SKM-1 (cell line): ENCODE data around the gene ARRDC5.
A peak's percentile ranks its signal among the peaks of the same experiment; 100 is the strongest.
"Not testable (repeated sequence)": the region's sequence is repeated elsewhere in the genome, so short reads cannot be mapped to it uniquely, and the experiment has no call there.

Source experiments
- DNase-seq: peaks from one replicate; lab custom pipeline; 2025; ENCODE audit not compliant: unreplicated experiment; lab: John Stamatoyannopoulos, UW

ARRDC5 gene

DNA sequence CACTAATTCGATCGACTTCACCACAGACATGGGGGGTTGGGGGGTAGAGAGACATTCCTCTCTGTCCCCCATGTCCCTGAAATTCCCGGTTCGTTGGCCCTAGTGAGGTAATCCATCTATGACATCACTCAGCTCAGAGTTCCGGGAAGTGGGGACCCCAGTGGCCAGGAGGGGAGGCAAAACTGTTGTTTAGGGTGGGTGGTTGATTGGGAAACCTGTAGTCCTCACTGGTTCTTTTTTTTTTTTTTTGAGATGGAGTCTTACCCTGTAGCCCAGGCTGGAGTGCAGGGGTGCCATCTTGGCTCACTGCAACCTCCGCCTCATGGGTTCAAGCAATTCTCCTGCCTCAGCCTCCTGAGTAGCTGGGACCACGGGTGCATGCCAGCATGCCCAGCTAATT lies at the start of gene ARRDC5:
Gene ARRDC5 (minus strand): TSS at position 101 of the 400 bp plus-strand sequence. CDS start 71 bp downstream, at position 30.
- no peak for DNase-seq

DNA sequence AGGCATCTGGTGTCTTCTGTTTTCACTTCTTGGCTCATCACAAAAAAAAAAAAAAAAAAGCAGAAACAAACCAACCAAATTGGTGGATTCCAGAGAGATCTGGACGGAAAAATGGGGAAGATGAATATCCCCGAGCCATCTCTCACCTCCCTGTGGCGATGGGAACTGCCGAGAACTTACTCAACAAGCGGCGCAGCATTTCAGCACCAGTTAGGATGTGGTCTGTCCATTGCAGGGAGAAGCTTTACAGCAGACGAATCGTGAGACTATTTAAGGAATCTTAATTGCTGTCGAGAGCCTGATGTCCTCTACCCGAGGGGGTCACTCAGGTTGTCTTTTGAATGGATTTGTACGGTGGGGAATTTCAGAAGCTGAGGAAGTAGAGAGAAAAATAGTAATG lies 49.0 kb upstream of the ARRDC5 start:
- no peak for DNase-seq

DNA sequence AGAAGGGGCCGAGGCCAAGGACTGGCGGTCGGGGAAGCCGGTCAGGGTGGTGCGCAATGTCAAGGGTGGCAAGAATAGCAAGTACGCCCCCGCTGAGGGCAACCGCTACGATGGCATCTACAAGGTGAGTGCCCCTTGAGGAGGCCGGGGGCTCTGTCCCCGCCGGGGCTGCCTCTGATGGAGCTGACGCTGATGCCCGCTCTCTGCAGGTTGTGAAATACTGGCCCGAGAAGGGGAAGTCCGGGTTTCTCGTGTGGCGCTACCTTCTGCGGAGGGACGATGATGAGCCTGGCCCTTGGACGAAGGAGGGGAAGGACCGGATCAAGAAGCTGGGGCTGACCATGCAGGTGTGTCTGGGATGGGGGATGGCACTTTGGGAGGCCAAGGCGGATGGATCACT lies 48.0 kb upstream of the ARRDC5 start:
- not testable (repeated sequence) for DNase-seq

DNA sequence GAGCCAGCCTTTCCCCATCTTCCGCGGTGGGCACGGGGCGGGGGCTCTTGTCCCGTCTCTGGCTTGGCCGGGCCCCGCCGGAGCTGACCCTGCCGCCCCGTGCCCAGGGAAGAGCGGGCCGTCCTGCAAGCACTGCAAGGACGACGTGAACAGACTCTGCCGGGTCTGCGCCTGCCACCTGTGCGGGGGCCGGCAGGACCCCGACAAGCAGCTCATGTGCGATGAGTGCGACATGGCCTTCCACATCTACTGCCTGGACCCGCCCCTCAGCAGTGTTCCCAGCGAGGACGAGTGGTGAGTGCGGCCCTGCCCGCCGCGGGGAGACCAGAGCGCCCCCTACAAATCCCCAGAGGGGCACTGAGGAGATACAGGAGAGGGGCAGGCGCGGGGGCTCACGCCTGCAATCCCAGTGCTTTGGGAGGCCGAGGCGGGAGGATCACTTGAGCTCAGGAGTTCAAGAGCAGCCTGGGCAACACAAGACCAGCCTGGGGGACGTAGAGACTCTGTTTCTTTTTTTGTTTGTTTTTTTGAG lies 39.0 kb upstream of the ARRDC5 start:
- not testable (repeated sequence) for DNase-seq

DNA sequence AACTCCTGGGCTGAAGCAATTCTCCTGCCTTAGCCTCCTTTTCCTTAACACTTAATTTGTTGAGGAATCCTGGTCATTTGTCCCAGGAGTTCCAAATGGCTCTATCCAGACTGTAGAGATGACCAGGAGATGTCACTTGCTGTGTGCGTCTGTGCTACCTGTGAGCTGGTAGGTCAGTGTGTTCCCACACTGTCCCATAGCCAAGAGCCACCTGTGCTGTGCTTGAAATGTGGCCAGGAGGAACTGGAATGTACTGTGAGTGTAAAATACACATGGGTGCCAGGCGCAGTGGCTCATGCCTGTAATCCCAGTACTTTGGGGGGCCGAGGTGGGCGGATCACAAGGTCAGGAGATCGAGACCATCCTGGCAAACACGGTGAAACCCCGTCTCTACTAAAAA lies 36.8 kb upstream of the ARRDC5 start:
- no peak for DNase-seq

DNA sequence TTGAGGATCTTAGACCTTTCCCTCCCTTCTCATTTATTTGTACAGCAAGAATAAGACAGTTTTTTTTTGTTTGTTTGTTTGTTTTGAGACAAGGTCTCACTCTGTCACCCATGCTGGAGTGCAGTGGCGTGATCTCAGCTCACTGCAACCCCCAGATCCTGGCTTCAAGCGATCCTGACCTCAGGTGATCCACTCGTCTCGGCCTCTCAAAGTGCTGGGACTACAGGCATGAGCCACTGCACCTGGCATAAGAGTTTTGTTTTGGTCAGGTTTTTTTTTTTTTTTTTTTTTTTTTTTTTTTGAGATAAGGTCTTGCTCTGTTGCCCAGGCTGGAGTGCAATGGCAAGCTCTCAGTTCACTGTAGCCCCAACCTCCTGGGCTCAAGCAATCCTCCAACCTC lies 35.8 kb upstream of the ARRDC5 start:
- not testable (repeated sequence) for DNase-seq

DNA sequence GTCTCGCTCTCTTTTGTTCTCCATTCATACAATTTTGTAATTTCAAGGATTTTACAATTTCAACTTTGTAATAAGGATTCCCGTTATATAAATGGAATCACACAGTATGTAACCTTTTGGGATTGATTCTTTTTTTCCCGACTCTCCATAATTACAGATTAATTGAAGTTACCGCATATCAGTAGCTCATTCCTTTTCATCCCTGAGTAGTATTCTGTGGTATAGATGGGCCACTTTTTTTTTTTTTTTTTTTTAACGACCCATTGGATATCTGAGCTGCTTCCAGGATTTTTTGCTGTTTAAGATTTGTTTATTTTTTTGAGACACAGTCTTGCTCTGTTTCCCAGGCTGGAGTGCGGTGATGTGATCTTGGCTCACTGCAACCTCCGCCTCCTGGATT lies 34.4 kb upstream of the ARRDC5 start:
- DNase-seq, result no peak

DNA sequence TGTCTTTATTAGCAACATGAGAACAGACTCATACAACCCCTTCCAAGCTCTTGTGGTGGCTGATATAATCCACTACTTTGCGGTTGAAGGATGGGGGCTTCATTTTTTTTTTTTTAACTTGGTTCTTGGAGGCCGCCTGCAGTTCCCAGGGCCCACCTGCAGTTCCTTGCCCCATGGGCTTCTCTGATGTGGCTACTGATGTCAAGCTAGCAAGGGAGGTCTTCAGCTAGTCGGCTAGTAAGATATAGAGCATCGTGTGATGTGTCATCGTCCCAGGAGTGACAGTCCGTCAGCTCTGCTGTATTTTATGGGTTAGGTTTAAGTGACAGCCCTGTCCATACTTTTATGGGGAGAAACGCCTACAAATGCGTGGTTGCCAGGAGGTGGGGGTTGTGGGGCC lies 32.7 kb upstream of the ARRDC5 start:
- DNase-seq, result no peak

DNA sequence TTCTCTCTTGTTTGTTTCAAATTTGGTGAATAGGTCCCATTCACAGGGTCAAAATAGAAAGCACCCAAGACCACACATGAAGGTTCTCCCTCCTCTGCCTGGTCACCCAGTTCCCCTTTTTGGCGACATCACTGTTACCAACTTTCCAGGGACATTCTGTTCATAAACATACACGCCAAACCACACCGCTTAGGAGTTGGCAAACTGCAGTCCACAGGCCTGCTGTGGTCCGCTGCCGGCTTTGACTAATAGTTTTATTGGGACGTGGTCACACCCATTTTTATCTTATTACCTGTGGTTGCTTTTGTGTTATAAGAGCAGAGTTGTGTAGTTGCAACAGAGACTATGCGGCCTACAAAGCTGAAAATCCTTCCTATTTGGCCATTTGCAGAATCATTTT lies 30.8 kb upstream of the ARRDC5 start:
- DNase-seq, result no peak

DNA sequence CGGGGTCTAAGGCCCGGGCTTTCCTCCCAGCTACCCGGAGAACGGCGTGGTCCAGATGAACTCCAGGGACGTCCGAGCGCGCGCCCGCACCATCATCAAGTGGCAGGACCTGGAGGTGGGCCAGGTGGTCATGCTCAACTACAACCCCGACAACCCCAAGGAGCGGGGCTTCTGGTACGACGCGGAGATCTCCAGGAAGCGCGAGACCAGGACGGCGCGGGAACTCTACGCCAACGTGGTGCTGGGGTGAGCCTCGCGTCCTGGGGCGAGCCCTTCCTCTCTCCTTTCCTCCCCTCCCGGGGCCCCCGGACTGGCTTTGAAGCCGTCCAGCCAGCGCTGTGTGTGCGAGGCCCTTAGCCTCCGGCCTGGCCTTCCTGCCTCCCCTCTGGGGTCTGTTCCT lies 30.0 kb upstream of the ARRDC5 start:
- DNase-seq, result no peak

DNA sequence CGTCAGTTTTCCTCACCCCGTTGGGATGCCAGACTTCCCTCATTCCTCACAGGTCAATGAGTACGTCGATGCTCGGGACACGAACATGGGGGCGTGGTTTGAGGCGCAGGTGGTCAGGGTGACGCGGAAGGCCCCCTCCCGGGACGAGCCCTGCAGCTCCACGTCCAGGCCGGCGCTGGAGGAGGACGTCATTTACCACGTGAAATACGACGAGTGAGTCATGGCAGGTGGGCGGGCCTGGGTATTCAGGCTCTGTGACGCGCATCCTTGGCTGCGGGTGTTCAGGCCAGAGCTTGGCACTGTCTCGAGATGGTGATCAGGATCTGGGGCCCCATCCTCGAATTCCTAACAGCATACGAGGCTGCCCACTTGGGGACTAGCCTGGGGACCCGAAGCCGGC lies 28.0 kb upstream of the ARRDC5 start:
- no peak for DNase-seq

DNA sequence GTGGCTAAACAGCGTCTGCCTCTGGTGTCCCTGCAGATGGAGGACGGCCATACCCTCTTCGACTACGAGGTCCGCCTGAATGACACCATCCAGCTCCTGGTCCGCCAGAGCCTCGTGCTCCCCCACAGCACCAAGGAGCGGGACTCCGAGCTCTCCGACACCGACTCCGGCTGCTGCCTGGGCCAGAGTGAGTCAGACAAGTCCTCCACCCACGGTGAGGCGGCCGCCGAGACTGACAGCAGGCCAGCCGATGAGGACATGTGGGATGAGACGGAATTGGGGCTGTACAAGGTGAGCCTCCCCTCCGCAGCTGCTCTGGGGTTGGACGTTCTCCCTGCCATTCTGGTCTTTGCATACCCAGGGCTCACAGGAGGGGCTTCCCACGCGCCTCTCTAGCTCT lies 26.5 kb upstream of the ARRDC5 start:
- no peak for DNase-seq

DNA sequence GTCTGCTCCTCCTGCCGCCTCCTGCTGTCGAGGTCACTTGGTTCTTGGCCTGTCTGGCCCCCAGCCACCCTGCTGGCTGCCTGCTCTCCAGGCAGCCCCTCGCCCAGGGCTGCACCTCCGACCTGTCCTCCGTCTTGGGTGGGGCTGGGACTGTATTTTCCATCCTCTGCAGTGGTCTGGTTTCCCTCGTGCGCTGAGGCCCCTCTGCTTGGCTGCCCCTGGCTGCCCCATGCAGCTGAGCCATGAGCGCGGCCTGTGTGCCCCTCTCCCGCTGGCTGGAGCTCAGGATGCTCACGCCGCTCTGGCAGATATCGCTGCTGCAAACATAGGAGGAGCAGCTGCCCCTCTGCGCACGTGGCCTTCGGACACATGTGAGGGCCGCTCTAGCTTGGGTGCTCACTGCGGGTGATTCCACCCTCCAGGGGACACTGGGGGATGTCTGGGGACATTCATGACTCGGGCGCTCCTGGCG lies 20.6 kb upstream of the ARRDC5 start:
- DNase-seq, result no peak

DNA sequence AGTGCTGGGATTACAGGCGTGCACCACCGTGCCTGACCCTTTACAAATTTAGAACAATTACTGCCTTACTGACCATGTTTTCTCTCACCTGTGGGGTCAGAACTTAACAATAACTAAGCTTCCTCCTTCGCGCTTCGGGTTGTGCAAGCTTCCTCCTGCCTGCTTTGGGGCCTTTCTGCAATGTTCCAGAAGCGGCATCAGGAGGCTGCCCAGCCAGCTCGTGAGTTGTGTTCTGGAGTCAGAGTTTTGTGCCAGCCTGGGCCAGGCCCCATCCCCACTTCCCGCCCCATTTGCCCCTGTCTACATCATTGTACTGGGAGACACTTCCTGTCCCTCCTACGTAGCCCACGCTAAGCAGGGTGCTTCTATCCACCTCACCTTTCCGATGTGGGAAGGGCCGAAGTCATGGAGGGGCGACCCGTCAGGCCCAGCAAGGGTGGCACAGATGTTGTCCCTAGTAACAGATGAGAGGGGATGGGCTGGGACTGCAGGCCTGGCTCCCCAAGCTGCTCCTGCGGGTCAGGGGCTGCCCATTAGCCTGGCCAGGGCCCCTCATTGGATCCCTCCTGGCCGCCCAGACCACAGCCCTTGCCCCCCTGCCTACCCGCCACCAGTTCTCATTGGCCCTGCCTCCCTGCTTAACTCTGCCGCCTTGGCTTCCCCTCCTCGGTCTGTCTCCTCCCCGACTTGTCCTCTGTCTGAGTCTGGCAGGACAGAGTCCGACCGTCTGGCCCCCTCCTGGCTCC lies 20.0 kb upstream of the ARRDC5 start:
- peak; percentile 53 for DNase-seq

DNA sequence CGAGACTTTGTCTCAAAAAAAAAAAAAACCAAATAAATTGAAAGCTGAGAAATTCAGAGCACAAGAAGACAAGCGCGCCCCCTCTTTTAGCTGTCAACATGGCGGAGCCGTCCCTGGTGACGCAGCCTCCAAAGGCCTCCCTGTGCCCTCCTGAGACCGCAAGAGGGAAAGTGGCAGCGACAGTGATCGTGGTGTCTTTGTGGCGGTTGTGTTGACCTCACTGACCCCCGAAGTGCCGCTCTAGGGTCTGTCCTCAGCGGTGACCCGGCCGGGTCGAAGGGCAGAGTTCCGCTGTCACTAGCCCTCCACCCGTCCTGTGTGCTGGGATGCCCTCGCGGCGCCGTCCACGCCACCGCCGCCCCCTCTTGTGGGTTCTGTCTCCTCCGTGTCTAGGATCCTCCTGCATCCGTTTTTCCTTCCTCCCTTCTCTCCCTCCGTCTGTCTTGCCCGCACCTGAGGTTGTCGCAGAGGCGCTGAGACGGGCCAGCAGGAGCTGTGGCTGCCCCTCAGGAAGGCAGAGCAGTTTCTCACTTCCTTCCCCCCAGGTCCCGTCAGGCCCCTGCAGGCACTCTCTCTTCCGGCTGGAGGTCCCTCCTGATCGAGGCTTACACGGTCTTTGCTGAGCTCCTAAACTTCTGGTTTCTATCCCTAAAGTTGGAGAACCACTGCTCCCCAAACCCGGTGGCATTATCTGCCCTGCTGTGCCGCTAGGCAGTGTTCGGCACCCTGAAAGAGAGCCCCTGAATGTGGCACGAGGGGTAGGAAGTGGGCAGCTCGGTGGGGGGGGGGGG lies 13.8 kb upstream of the ARRDC5 start:
- DNase-seq, result no peak

DNA sequence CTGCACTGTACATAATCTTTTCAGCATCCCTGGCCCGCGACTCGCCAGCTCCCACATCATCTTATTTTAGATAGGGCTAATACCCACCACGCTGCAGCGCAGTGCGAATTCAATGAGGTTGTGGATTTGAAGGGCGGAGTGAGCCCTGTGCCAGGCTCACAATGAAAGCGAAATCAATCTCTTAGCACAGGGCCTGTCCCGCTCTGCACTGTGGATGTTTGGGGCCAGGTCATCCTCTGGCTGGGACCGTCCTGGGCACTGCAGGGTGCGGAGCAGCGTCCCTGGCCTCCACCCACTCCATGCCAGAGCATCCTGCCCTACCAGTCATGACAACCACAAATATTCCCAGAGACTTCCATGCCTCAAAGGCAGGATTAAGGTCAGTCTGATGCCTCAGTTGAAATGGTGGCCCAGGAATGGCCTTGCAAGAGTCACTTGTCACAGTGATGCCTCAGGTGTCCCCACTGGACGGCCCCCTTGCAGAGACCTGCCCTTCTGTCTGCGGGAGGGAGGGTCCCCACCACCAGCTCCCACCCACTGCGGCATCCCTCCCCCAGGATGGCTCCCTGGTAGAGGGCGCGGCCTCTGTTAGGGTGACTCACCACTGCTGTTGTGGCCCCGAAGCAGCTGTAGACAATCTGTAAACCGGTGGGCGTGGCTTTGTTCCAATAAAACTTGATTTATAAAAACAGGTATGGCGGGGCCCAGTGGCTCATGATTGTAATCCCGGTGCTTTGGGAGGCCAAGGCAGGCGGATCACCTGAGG lies 12.2 kb upstream of the ARRDC5 start:
- DNase-seq, result no peak

DNA sequence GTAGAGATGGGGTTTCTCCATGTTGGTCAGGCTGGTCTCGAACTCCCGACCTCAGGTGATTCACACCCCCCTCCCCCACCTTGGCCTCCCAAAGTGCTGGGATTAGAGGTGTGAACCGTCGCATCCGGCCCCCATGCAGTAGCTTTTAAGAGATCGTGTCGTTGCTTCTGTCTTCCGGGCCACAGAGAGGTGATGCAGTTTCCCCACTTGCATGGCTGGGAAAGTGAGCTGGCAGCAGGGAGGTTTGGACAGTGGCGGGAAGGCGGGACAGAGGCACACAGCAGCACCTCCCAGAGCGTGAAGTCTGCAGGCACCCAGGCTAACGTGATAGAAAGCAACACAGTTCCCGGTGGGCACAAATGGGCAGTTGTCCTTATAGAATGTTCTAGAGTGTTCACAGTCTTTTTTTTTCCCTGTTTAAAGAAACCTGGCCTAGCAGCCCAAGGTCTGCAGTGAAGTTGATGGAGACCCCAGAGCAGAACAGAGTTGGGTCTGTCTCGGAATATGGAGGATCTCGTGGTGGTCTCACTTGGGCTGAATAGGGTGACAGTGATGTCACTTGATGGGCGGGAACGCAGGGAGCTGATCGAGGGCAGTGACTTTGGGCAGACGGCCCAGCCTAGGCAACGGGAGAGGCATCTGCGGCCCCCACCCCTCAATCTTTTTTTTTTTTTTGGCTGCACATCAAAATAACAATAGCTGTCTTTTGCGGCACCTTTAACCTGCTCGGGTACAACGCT lies 11.5 kb upstream of the ARRDC5 start:
- DNase-seq, result no peak

DNA sequence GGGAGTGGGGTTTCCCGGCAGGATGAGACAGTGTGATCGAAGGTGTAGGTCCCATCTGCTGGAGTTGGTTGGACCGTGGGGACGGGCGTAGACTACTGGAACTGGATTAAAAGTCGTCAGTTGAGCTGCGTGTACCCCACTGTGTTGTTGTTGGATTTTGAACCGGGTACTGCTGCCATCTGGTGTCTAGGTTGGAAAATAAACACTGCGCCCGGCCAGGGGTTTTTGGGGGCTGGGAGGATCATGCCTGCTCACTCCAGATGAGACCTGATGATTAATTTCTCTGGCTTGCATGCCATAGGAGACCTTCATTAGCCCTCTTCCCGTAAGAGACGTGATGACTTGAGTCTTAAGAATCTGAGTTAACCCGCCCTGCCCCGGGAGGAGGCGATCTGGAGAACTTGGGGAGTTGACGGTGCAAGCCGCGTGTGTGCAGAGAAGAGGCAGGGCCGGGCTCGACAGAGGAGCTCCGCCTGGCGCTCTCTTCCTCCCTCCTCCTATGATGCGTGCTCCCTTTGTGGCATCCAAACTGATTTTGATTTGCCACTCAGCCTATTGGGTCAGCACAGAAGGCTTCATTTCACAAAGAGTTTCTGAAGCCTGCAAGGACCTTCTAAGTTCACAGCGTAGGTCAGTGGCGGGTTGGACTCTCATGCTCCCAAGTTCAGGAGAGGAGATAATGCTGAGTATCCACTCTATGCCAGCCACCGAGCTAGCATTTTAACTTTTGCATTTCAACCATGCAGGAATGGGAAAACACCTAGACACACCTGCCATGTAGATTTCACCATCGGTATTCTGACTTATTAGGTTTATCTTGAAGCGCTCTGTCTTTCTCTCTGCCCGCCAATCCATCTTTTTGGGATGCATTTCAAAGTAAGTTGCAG lies 9.3 kb upstream of the ARRDC5 start:
- DNase-seq, result no peak

DNA sequence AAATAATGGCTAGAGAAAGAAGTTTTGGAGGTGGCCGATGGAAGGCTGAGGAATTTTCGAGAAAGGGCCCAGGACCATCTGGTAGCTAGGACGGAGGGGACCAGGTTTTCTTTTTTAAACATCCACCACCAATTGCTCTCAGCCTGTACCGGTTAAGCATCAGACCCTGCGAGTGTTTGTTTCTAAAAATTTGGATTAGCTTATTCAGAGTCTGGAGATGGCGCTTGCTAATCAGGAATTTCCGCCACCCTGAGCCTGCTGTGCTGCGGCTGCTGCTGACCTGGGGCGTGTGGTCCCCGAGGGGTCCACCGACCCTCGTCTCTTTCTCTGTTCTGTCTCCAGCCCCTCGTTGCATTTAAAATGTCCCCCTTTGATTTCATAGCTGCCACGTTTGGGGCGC lies 8.6 kb upstream of the ARRDC5 start:
- DNase-seq, result no peak
